HepG2 (cell line): ENCODE results near the gene CPE. TPM values are rescaled to one million over a fixed set of nuclear protein-coding genes. Genes with fewer than 3 reads are reported as not detected.

ENCODE experiments used
- ATAC-seq: fragments of 200-7000 bp; cut with Tn5 transposase; 3 replicates; pipeline ENCODE4 v1.9.1; 2020; ENCODE audit warnings: mild to moderate bottlenecking, moderate library complexity
- BruUV-seq: library from RNA; stranded (reverse); fragments of 400-500 nt; replicated peaks from 2 replicates; lab custom pipeline; 2021; lab: Mats Ljungman, UMichigan
- CTCF ChIA-PET: fragments of 300-600 bp; formaldehyde crosslinking; extraction: SDS; loops from one replicate; lab custom pipeline; 2021; ENCODE audit warnings: low total read pairs, inconsistent platforms, low intra/inter-chr PET ratio; lab: Yijun Ruan, JAX
- POLR2A ChIA-PET: fragments of 350-600 bp; sonication (Branson Sonifier 250); formaldehyde crosslinking; loops from one replicate; lab custom pipeline; 2020; ENCODE audit warnings: antibody characterized with exemption, inconsistent platforms; lab: Yijun Ruan, JAX
- DNase-seq: peaks from one replicate; pipeline ENCODE4 v3.0.0-alpha.2; 2015; ENCODE audit warnings: low spot score
- FAIRE-seq: peaks from 3 replicates; lab custom pipeline; 2011; peaks lifted over from hg19 to GRCh38; lab: Jason Lieb, UNC
- H2AFZ ChIP-seq: one replicate; pipeline ENCODE4 v1.6.1; 2011; ENCODE audit warnings: low read length, inconsistent platforms
- H3K27ac ChIP-seq: fragments of 300-600 bp; 3 replicates; pipeline ENCODE4 v1.8.0; 2011; ENCODE audit warnings: mixed run types, mild to moderate bottlenecking, mixed read lengths, low read length, inconsistent platforms; ENCODE audit not compliant: insufficient read depth; ENCODE audit errors: extremely low read length
- H3K27me3 ChIP-seq, 2 experiments: fragments of 200-600 bp in 1 of 2; 2 replicates in 1 of 2; 3 replicates in 1 of 2; pipeline versions ENCODE4 v1.6.0 to v1.8.0; 2011; ENCODE audit warnings: low read length in 2 of 2, mild to moderate bottlenecking in 2 of 2, moderate library complexity in 2 of 2, inconsistent platforms in 1 of 2; ENCODE audit not compliant: insufficient read depth in 2 of 2, control insufficient read depth in 1 of 2
- H3K36me3 ChIP-seq, 2 experiments: fragments of 200-600 bp in 1 of 2; replicated peaks in 1 of 2; 2 replicates in 1 of 2; 3 replicates in 1 of 2; pipeline versions ENCODE4 v1.5.1 to v1.8.0; 2011; ENCODE audit warnings: low read length in 2 of 2, inconsistent platforms in 1 of 2; ENCODE audit not compliant: insufficient read depth in 2 of 2, control insufficient read depth in 1 of 2
- H3K4me1 ChIP-seq: 2 replicates; pipeline ENCODE4 v1.5.1; 2012; ENCODE audit warnings: low read length, inconsistent platforms; ENCODE audit not compliant: insufficient read depth
- H3K4me2 ChIP-seq: 2 replicates; pipeline ENCODE4 v1.6.0; 2011; ENCODE audit warnings: low read depth, low read length, inconsistent platforms
- H3K4me3 ChIP-seq, 3 experiments: fragments of 200-600 bp in 1 of 3; sonication (generic), shearing (Covaris generic) in 1 of 3; replicated peaks in 1 of 3; 2 replicates each; pipeline ENCODE4 v1.5.1; 2011 to 2016; ENCODE audit warnings: low read length in 3 of 3, inconsistent platforms in 2 of 3, low read depth in 2 of 3, mild to moderate bottlenecking in 2 of 3, control low read depth in 1 of 3, mixed read lengths in 1 of 3; ENCODE audit not compliant: insufficient read depth in 1 of 3
- H3K79me2 ChIP-seq: one replicate; pipeline ENCODE4 v1.6.1; 2011; ENCODE audit warnings: low read length, inconsistent platforms; ENCODE audit not compliant: insufficient read depth
- H3K9ac ChIP-seq: 2 replicates; pipeline ENCODE4 v1.6.0; 2011; ENCODE audit warnings: mild to moderate bottlenecking, low read depth, low read length, inconsistent platforms; ENCODE audit not compliant: insufficient read depth
- H3K9me3 ChIP-seq: 2 replicates; pipeline ENCODE4 v1.5.1; 2012; ENCODE audit warnings: mild to moderate bottlenecking, low read length
- H4K20me1 ChIP-seq: 2 replicates; pipeline ENCODE4 v1.6.0; 2011; ENCODE audit warnings: inconsistent platforms, mild to moderate bottlenecking, low read length, moderate library complexity; ENCODE audit not compliant: insufficient read depth
- CENPBD1 ChIP-seq: sonication (generic); formaldehyde crosslinking; IDR thresholded peaks from 2 replicates; pipeline ENCODE4 v1.8.0; 2022; ENCODE audit warnings: missing genetic modification reagents, low read depth, mild to moderate bottlenecking, borderline replicate concordance
- CERS6 ChIP-seq: sonication (generic); formaldehyde crosslinking; IDR thresholded peaks from 2 replicates; pipeline ENCODE4 v1.5.0; 2020; ENCODE audit warnings: missing genetic modification reagents
- CREB3 ChIP-seq: sonication (generic); formaldehyde crosslinking; IDR thresholded peaks from 2 replicates; pipeline ENCODE4 v1.5.0; 2020; ENCODE audit warnings: missing genetic modification reagents
- FOXC1 ChIP-seq: sonication (generic); formaldehyde crosslinking; IDR thresholded peaks from 2 replicates; pipeline ENCODE4 v1.8.0; 2022; ENCODE audit warnings: mild to moderate bottlenecking, missing genetic modification reagents, borderline replicate concordance
- MATR3 ChIP-seq: sonication (generic); formaldehyde crosslinking; IDR thresholded peaks from 2 replicates; pipeline ENCODE4 v1.4.0; 2020; ENCODE audit warnings: missing genetic modification reagents
- MYPOP ChIP-seq: sonication (generic); formaldehyde crosslinking; IDR thresholded peaks from 2 replicates; pipeline ENCODE4 v1.8.1; 2023; ENCODE audit warnings: mild to moderate bottlenecking, moderate library complexity, missing genetic modification reagents
- NR1H2 ChIP-seq: sonication (generic); formaldehyde crosslinking; IDR thresholded peaks from 2 replicates; pipeline ENCODE4 v1.8.1; 2022; ENCODE audit warnings: low read depth, missing genetic modification reagents, borderline replicate concordance
- SIN3B ChIP-seq: fragments of 150-350 bp; IDR thresholded peaks from 2 replicates; pipeline ENCODE4 v1.6.1; 2014; ENCODE audit warnings: low read length
- ZBTB37 ChIP-seq: sonication (generic); formaldehyde crosslinking; IDR thresholded peaks from 2 replicates; pipeline ENCODE4 v1.4.0; 2020; ENCODE audit warnings: mild to moderate bottlenecking, missing genetic modification reagents
- ZMAT5 ChIP-seq: sonication (generic); formaldehyde crosslinking; IDR thresholded peaks from 2 replicates; pipeline ENCODE4 v1.5.0; 2020; ENCODE audit warnings: mild to moderate bottlenecking, low read depth, missing genetic modification reagents, borderline replicate concordance
- ZNF234 ChIP-seq: sonication (generic); formaldehyde crosslinking; conservative IDR thresholded peaks from 2 replicates; pipeline ENCODE4 v1.5.1; 2020; ENCODE audit warnings: mild to moderate bottlenecking, missing genetic modification reagents
- ZNF674 ChIP-seq: sonication (generic); formaldehyde crosslinking; IDR thresholded peaks from 2 replicates; pipeline ENCODE4 v1.5.0; 2020; ENCODE audit warnings: low read depth, mild to moderate bottlenecking, missing genetic modification reagents
- WGBS: methylation state at CpG from one replicate; pipeline ENCODE4 v1.1.6; 2017; ENCODE audit warnings: low lambda C conversion rate; 5-methylcytosine and 5-hydroxymethylcytosine counted together
- in situ Hi-C: cut with HindIII; loops from 2 replicates; pipeline ENCODE4 v1.10.0; 2017; ENCODE audit warnings: low pct_unique_long_range_greater_than_20kb; ENCODE audit not compliant: extremely low pct_ligation_motif_present
- intact Hi-C: fragments of 100-400 bp; cut with micrococcal nuclease; formaldehyde crosslinking; loops from one replicate; pipeline ENCODE4 v1.10.0; 2022; ENCODE audit not compliant: unreplicated experiment
- polyA plus RNA-seq, 8 experiments: library from polyadenylated mRNA; depleted of rRNA in 3 of 8; stranded (reverse) in 7 of 8; unstranded in 1 of 8; fragments of >200 nt; fragmentation: Illumina TruSeq in 4 of 8; extraction: Trizol in 4 of 8; gene quantifications; 2 replicates each; pipeline versions ENCODE4 v1.2.1 to v1.2.3, GENCODE V29; 2011 to 2016; ENCODE audit warnings: low read depth in 4 of 8, missing spikeins in 1 of 8, mixed read lengths in 1 of 8; ENCODE audit not compliant: insufficient read depth in 1 of 8
- total RNA-seq, 5 experiments: library from RNA; depleted of rRNA; stranded (reverse); fragments of >200 nt; fragmentation: Illumina TruSeq; extraction: Trizol; gene quantifications; 2 replicates each; pipeline ENCODE4 v1.2.3, GENCODE V29; 2016; ENCODE audit warnings: low read depth in 1 of 5

CPE gene
- total and polyA plus RNA-seq, 2 of the 13 experiments (the other 11 are each of a cell fraction or from before 2014, with no cell fraction given): 268 to 852 TPM

GRCh38 chr4:165439981-165440380 is 61.2 kb downstream of the CPE start:
- DNase-seq (no peak), FAIRE-seq (no peak), ATAC-seq (no peak)
- Histone ChIP-seq H3K27me3 (no peaks in the 10 kb centered on the region), H3K79me2 (peaks cover 4% of the 10 kb centered on the region), H2AFZ (no peak overlapping the region), H3K27ac (no peak overlapping the region), H3K36me3 (0 out of 5 replicates have a peak, but pooled peaks cover 0 to 3% of the 10 kb centered on the region in 2 experiments), H3K4me2 (no peak overlapping the region), H4K20me1 (no peaks in the 10 kb centered on the region), H3K9me3 (no peaks in the 10 kb centered on the region), H3K4me1 (peaks cover 6% of the 10 kb centered on the region; the same call in 1 of the 2 replicates), H3K9ac (no peak overlapping the region), H3K4me3 (no peak overlapping the region)
- in situ Hi-C loops: no loop called here
- BruUV-seq: no TSS peak
- 100% methylated on average over 1 of the region's 1 CpG for WGBS
- ChIA-PET CTCF (no interaction called here), POLR2A (no interaction called here)
- intact Hi-C loops: loop anchor here (10.0 kb wide), 1 partner anchor 1615 kb away; no protein-coding TSS in a partner anchor
- no peak for TF ChIP-seq ZBTB37 (CRISPR knock-in tag)
- TF ChIP-seq ZMAT5 (CRISPR knock-in tag): no peak
- TF ChIP-seq NR1H2 (CRISPR knock-in tag): no peak
- no peak for TF ChIP-seq MATR3 (CRISPR knock-in tag)
- TF ChIP-seq ZNF674: no peak
- TF ChIP-seq FOXC1 (CRISPR knock-in tag): no peak
- TF ChIP-seq CREB3 (CRISPR knock-in tag): no peak
- TF ChIP-seq MYPOP (CRISPR knock-in tag): no peak
- no peak for TF ChIP-seq CERS6 (CRISPR knock-in tag)
- TF ChIP-seq SIN3B: no peak
- TF ChIP-seq CENPBD1 (CRISPR knock-in tag): no peak
- no peak for TF ChIP-seq ZNF234
